Lung (tissue), 12 donors: ENCODE measurements around the gene NSF. TPM values are rescaled to one million over a fixed set of nuclear protein-coding genes. Genes with fewer than 3 reads are reported as not detected.

Experiments used
- ATAC-seq: fragments of 200-7000 bp; cut with Tn5 transposase; one replicate; pipeline ENCODE4 v1.9.1; 2020; ENCODE audit warnings: moderate number of reproducible peaks; ENCODE audit not compliant: insufficient read depth, low FRiP score
- DNase-seq, 3 donors: peaks; one replicate each; pipeline ENCODE4 v3.0.0-alpha.2; 2013 to 2017
- H3K27ac ChIP-seq, 2 donors: one replicate each; pipeline ENCODE4 v1.5.1; 2013; ENCODE audit warnings: mild to moderate bottlenecking in 2 of 2, moderate library complexity in 2 of 2, control low read depth in 1 of 2, inconsistent platforms in 1 of 2, low read depth in 1 of 2, low read length in 1 of 2
- H3K27me3 ChIP-seq, 3 donors: one replicate each; pipeline ENCODE4 v1.5.1; 2013; ENCODE audit warnings: low read length in 2 of 3; ENCODE audit not compliant: control insufficient read depth in 3 of 3, insufficient read depth in 3 of 3
- H3K36me3 ChIP-seq, 4 donors: one replicate each; pipeline ENCODE4 v1.5.1; 2013; ENCODE audit warnings: low read length in 4 of 4, mild to moderate bottlenecking in 1 of 4, moderate library complexity in 1 of 4; ENCODE audit not compliant: control insufficient read depth in 4 of 4, insufficient read depth in 4 of 4
- H3K4me1 ChIP-seq, 5 donors: one replicate each; pipeline ENCODE4 v1.5.1; 2013; ENCODE audit warnings: low read length in 5 of 5, mild to moderate bottlenecking in 2 of 5, moderate library complexity in 1 of 5; ENCODE audit not compliant: control insufficient read depth in 5 of 5, insufficient read depth in 5 of 5
- H3K4me3 ChIP-seq: one replicate; pipeline ENCODE4 v1.5.1; 2013; ENCODE audit warnings: mild to moderate bottlenecking, control low read depth, moderate library complexity
- H3K9ac ChIP-seq, 2 donors: one replicate each; pipeline ENCODE4 v1.5.1; 2013; ENCODE audit warnings: low read length in 2 of 2, control low read depth in 1 of 2; ENCODE audit not compliant: insufficient read depth in 1 of 2
- H3K9me3 ChIP-seq, 4 donors: one replicate each; pipeline ENCODE4 v1.5.1; 2013; ENCODE audit warnings: low read length in 3 of 4, mild to moderate bottlenecking in 1 of 4, moderate library complexity in 1 of 4; ENCODE audit not compliant: control insufficient read depth in 4 of 4, insufficient read depth in 3 of 4
- WGBS, 2 donors: extraction: QIAGEN DNeasy Blood & Tissue Kit; methylation state at CpG; one replicate each; pipeline ENCODE4 v1.1.7; 2013; 5-methylcytosine and 5-hydroxymethylcytosine counted together
- polyA plus RNA-seq, 2 donors: library from polyadenylated mRNA; stranded (reverse); fragments of 200-250 nt; gene quantifications; one replicate each; pipeline ENCODE4 v1.2.1, GENCODE V29; 2013
- total RNA-seq, 2 donors: library from RNA; depleted of rRNA in 1 of 2; stranded (reverse); fragments of >200 nt in 1 of 2; gene quantifications; one replicate each; pipeline ENCODE4 v1.2.1, GENCODE V29; 2014 to 2021
- TF ChIP-seq, protein P1 (sequence below): IDR thresholded peaks from 2 replicates; pipeline ENCODE4 v1.5.1; 2012; ENCODE audit warnings: mild to moderate bottlenecking; ENCODE audit errors: control extremely low read depth, extremely low read depth
- donor health status: control.
- donor health status: control.
- donor health status: Bipolar disorder and iron deficiency.
- donor health status: healthy.
- donor health status: DM: yes; HTN: yes; CAD: no.

The NSF gene
- total and polyA plus RNA-seq, 4 donors = 7.3 to 41.9 (median 27.0) TPM

DNA sequence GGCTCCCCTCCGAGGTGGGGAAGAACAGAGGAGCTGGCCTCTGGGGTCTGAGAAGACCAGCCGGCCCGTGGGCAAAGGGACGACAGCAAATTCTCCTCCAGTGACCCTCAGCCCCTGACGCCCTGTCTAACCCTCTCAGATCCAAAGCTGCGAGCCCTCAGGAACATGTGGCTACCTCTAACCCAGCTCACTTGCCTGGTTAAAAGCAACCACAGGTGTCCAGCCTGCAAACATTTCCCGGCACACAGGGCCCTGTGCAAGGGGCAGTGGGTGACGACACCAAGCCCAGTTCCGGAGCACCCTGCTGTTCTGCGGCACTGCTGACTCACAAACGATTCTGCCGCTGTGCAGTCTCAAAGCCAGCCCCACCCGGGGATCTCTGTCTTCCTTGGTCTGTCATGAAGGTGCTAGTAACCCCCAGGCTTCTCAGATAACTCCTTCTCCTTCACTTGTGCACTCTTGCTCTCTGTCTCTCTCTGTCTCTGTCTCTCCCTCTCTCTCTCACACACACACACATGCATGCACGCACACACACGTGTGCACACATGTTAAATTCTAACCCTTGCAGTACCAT is 205.0 kb downstream of the NSF start:
- H3K36me3 ChIP-seq = no peaks in the 10 kb centered on the region
- 83 to 85% methylated on average over 15 of the region's 15 CpGs for WGBS, 2 donors
- TF ChIP-seq, protein P1, sequence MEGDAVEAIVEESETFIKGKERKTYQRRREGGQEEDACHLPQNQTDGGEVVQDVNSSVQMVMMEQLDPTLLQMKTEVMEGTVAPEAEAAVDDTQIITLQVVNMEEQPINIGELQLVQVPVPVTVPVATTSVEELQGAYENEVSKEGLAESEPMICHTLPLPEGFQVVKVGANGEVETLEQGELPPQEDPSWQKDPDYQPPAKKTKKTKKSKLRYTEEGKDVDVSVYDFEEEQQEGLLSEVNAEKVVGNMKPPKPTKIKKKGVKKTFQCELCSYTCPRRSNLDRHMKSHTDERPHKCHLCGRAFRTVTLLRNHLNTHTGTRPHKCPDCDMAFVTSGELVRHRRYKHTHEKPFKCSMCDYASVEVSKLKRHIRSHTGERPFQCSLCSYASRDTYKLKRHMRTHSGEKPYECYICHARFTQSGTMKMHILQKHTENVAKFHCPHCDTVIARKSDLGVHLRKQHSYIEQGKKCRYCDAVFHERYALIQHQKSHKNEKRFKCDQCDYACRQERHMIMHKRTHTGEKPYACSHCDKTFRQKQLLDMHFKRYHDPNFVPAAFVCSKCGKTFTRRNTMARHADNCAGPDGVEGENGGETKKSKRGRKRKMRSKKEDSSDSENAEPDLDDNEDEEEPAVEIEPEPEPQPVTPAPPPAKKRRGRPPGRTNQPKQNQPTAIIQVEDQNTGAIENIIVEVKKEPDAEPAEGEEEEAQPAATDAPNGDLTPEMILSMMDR = no peak
- H3K4me3 ChIP-seq = no peak overlapping the region
- H3K9me3 ChIP-seq = no peaks in the 10 kb centered on the region
- peak; percentile 29 for ATAC-seq
- H3K9ac ChIP-seq = no peak overlapping the region
- DNase-seq = no peak
- H3K27ac ChIP-seq = no peak overlapping the region
- H3K4me1 ChIP-seq = peaks cover 0 to 2% (median 0%) of the 10 kb centered on the region in 5 donors
- peaks cover 0 to 10% (median 0%) of the 10 kb centered on the region in 3 donors for H3K27me3 ChIP-seq

DNA sequence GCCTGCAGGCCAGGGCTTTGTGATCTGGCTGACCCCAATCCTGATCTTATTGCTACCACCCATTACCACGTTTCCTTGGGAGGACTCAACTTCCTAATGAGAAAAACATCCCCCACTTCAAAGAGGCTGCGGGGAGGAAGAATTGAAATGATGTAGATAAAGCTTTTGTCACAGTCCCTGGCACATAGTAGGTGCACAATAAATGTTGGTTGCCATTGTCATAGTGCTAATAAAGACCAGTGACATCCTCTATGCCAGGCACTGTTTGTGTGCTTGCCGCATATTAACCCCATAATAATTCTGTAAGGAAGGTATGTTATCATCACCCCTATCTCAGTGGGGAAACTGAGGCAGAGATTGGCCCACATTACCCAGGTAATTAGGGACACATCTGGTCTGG is 205.6 kb downstream of the NSF start:
- Histone ChIP-seq H3K27me3 (peaks cover 0 to 10% (median 0%) of the 10 kb centered on the region in 3 donors), H3K4me1 (peaks cover 0 to 2% (median 0%) of the 10 kb centered on the region in 5 donors), H3K36me3 (no peaks in the 10 kb centered on the region), H3K27ac (no peak overlapping the region), H3K4me3 (no peak overlapping the region), H3K9me3 (no peaks in the 10 kb centered on the region), H3K9ac (no peak overlapping the region)
- WGBS, 2 donors = 62 to 76% methylated on average over 3 of the region's 3 CpGs
- no peak for DNase-seq
- no peak for ATAC-seq
- TF ChIP-seq, protein P1 = no peak

DNA sequence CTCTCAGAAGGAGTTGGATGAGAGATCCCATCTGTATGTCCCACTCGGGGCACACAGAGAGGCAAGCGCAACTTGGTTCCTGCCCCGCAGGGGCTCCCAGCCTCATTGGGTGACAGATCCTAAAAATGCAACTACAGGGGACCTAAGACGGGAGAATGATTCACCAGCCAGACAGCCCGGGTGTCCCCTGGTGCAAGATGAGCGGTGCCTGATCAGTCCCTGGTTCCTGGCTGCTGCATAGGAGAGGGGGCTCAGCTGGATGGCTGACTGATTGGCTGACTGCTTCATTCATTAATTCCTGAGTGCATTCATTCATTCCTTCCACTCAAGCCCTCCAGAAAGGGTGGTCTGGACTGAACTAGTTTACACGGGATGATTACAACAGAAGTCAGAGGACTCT is 206.1 kb downstream of the NSF start:
- Histone ChIP-seq H3K4me1 (peaks cover 0 to 2% (median 0%) of the 10 kb centered on the region in 5 donors), H3K9me3 (no peaks in the 10 kb centered on the region), H3K27me3 (peaks cover 0 to 10% (median 0%) of the 10 kb centered on the region in 3 donors), H3K9ac (no peak overlapping the region), H3K27ac (no peak overlapping the region), H3K4me3 (no peak overlapping the region), H3K36me3 (no peaks in the 10 kb centered on the region)
- WGBS, 2 donors = 74 to 84% methylated on average over 7 of the region's 7 CpGs
- DNase-seq (no peak), ATAC-seq (no peak)
- TF ChIP-seq, protein P1 = no peak
